Gastrocnemius medialis (tissue), 4 donors: ENCODE measurements around the gene CKAP4.

Experiments
- CTCF ChIP-seq, 5 experiments: fragments of 450-650 bp in 3 of 5; fragments of 200-600 bp in 2 of 5; sonication (generic) in 2 of 5; IDR thresholded peaks in 4 of 5; conservative IDR thresholded peaks in 1 of 5; 1 replicate in 4 of 5; 2 replicates in 1 of 5; pipeline ENCODE4 v1.5.1; 2016 to 2019; ENCODE audit warnings: antibody characterized with exemption in 5 of 5, mild to moderate bottlenecking in 3 of 5, moderate library complexity in 3 of 5
- POLR2A ChIP-seq, 2 donors: fragments of 450-650 bp; IDR thresholded peaks; one replicate each; pipeline ENCODE4 v1.6.1; 2017; ENCODE audit warnings: antibody characterized with exemption in 2 of 2, mild to moderate bottlenecking in 2 of 2, moderate library complexity in 2 of 2

- TF ChIP-seq POLR2A (IDR thresholded peaks at IDR 0.05) (no peak), CTCF (IDR thresholded peaks at IDR 0.05 in 4 of 5, conservative IDR thresholded peaks at IDR 0.05 in 1 of 5) (no peak)
Observed at GRCh38 chr12:106240821-106241220, 7.0 kb downstream of the CKAP4 start.
